ENCODE data around the gene GRIN3A.
"Not testable (repeated sequence)": the region's sequence is repeated elsewhere in the genome, so short reads cannot be mapped to it uniquely, and the experiment has no call there.

The GRIN3A gene

GRCh38 chr9:101738566-101739183, at the start of gene GRIN3A:
TSS of gene GRIN3A (minus strand) at chr9:101738647. CDS start at chr9:101737979, 668 bp downstream.
- no peak for DNase-seq (ENCODE audit: extremely low read depth in 1 of 2, low read depth in 1 of 2)

GRCh38 chr9:101787891-101788290, 49.4 kb upstream of the GRIN3A start:
- no peak for DNase-seq (ENCODE audit: extremely low read depth in 1 of 2, low read depth in 1 of 2)

GRCh38 chr9:101778332-101778731, 39.9 kb upstream of the GRIN3A start:
- no peak for DNase-seq (ENCODE audit: extremely low read depth in 1 of 2, low read depth in 1 of 2)

- DNase-seq (ENCODE audit: extremely low read depth in 1 of 2, low read depth in 1 of 2) = no peak
Measured at GRCh38 chr9:101764472-101764871, 26.0 kb upstream of the GRIN3A start.

- no peak for DNase-seq (ENCODE audit: extremely low read depth in 1 of 2, low read depth in 1 of 2)
Measured at GRCh38 chr9:101758304-101758930, 20.0 kb upstream of the GRIN3A start.

- no peak for DNase-seq (ENCODE audit: extremely low read depth in 1 of 2, low read depth in 1 of 2)
Measured at GRCh38 chr9:101753716-101754115, 15.3 kb upstream of the GRIN3A start.

GRCh38 chr9:101751895-101752294, 13.4 kb upstream of the GRIN3A start:
- DNase-seq (ENCODE audit: extremely low read depth in 1 of 2, low read depth in 1 of 2) = no peak

- no peak for DNase-seq (ENCODE audit: extremely low read depth in 1 of 2, low read depth in 1 of 2)
Measured at GRCh38 chr9:101739311-101739710, 864 bp upstream of the GRIN3A start.

GRCh38 chr9:101737705-101738565, 512 bp downstream of the GRIN3A start:
- DNase-seq (ENCODE audit: extremely low read depth in 1 of 2, low read depth in 1 of 2) = no peak

- DNase-seq (ENCODE audit: extremely low read depth in 1 of 2, low read depth in 1 of 2) = no peak
Measured at GRCh38 chr9:101737165-101737704, 1.2 kb downstream of the GRIN3A start.

- DNase-seq (ENCODE audit: extremely low read depth in 1 of 2, low read depth in 1 of 2) = no peak
Measured at GRCh38 chr9:101736717-101737116, 1.7 kb downstream of the GRIN3A start.

GRCh38 chr9:101731429-101731828, 7.0 kb downstream of the GRIN3A start:
- no peak for DNase-seq (ENCODE audit: extremely low read depth in 1 of 2, low read depth in 1 of 2)

GRCh38 chr9:101727612-101728524, 10.6 kb downstream of the GRIN3A start:
- no peak for DNase-seq (ENCODE audit: extremely low read depth in 1 of 2, low read depth in 1 of 2)

- not testable (repeated sequence) for DNase-seq (ENCODE audit: extremely low read depth in 1 of 2, low read depth in 1 of 2)
Measured at GRCh38 chr9:101724271-101724670, 14.2 kb downstream of the GRIN3A start.

GRCh38 chr9:101718192-101718591, 20.3 kb downstream of the GRIN3A start:
- DNase-seq (ENCODE audit: extremely low read depth in 1 of 2, low read depth in 1 of 2) = no peak

- no peak for DNase-seq (ENCODE audit: extremely low read depth in 1 of 2, low read depth in 1 of 2)
Measured at GRCh38 chr9:101716629-101717028, 21.8 kb downstream of the GRIN3A start.

GRCh38 chr9:101711330-101711941, 27.0 kb downstream of the GRIN3A start:
- no peak for DNase-seq (ENCODE audit: extremely low read depth in 1 of 2, low read depth in 1 of 2)

GRCh38 chr9:101708855-101709254, 29.6 kb downstream of the GRIN3A start:
- DNase-seq (ENCODE audit: extremely low read depth in 1 of 2, low read depth in 1 of 2) = no peak

- DNase-seq (ENCODE audit: extremely low read depth in 1 of 2, low read depth in 1 of 2) = no peak
Measured at GRCh38 chr9:101707721-101708120, 30.7 kb downstream of the GRIN3A start.

- DNase-seq (ENCODE audit: extremely low read depth in 1 of 2, low read depth in 1 of 2) = no peak
Measured at GRCh38 chr9:101706997-101707396, 31.4 kb downstream of the GRIN3A start.
